ENCODE measurements around the gene LYRM7.
A peak's percentile ranks its signal among the peaks of the same experiment; 100 is the strongest.
"Not testable (repeated sequence)": the region's sequence is repeated elsewhere in the genome, so short reads cannot be mapped to it uniquely, and the experiment has no call there.

The LYRM7 gene

GRCh38 chr5:131170540-131171275 lies at the start of gene LYRM7:
Gene LYRM7, plus strand, starts transcription at chr5:131170944. Its CDS starts 77 bp downstream, at chr5:131171021.
- peak; percentile 99 for DNase-seq (ENCODE audit: low spot score)

GRCh38 chr5:131127244-131127643 lies 43.5 kb upstream of the LYRM7 start:
- not testable (repeated sequence) for DNase-seq (ENCODE audit: low spot score)

GRCh38 chr5:131129306-131129705 lies 41.4 kb upstream of the LYRM7 start:
- DNase-seq (ENCODE audit: low spot score), result no peak

GRCh38 chr5:131133091-131133490 lies 37.7 kb upstream of the LYRM7 start:
- not testable (repeated sequence) for DNase-seq (ENCODE audit: low spot score)

- not testable (repeated sequence) for DNase-seq (ENCODE audit: low spot score)
Measured at GRCh38 chr5:131138406-131138805, 32.3 kb upstream of the LYRM7 start.

- DNase-seq (ENCODE audit: low spot score), result no peak
Measured at GRCh38 chr5:131139321-131139720, 31.4 kb upstream of the LYRM7 start.

- no peak for DNase-seq (ENCODE audit: low spot score)
Measured at GRCh38 chr5:131142970-131143617, 27.6 kb upstream of the LYRM7 start.

GRCh38 chr5:131147258-131147657 lies 23.5 kb upstream of the LYRM7 start:
- DNase-seq (ENCODE audit: low spot score), result no peak

GRCh38 chr5:131148835-131149234 lies 21.9 kb upstream of the LYRM7 start:
- DNase-seq (ENCODE audit: low spot score), result no peak

GRCh38 chr5:131150408-131150807 lies 20.3 kb upstream of the LYRM7 start:
- no peak for DNase-seq (ENCODE audit: low spot score)

- no peak for DNase-seq (ENCODE audit: low spot score)
Measured at GRCh38 chr5:131151216-131151615, 19.5 kb upstream of the LYRM7 start.

GRCh38 chr5:131156385-131156784 lies 14.4 kb upstream of the LYRM7 start:
- DNase-seq (ENCODE audit: low spot score), result no peak

GRCh38 chr5:131156957-131157356 lies 13.8 kb upstream of the LYRM7 start:
- DNase-seq (ENCODE audit: low spot score), result no peak

GRCh38 chr5:131160134-131160533 lies 10.6 kb upstream of the LYRM7 start:
- DNase-seq (ENCODE audit: low spot score), result no peak

GRCh38 chr5:131163276-131164119 lies 7.2 kb upstream of the LYRM7 start:
- peak; percentile 58 for DNase-seq (ENCODE audit: low spot score)

- peak; percentile 71 for DNase-seq (ENCODE audit: low spot score)
Measured at GRCh38 chr5:131164191-131165118, 6.3 kb upstream of the LYRM7 start.

- DNase-seq (ENCODE audit: low spot score), result peak; percentile 91
Measured at GRCh38 chr5:131165119-131165727, 5.5 kb upstream of the LYRM7 start, which contains the start of gene HINT1. Gene HINT1, minus strand, starts transcription at chr5:131165256. Its CDS starts 51 bp downstream, at chr5:131165205.

- no peak for DNase-seq (ENCODE audit: low spot score)
Measured at GRCh38 chr5:131167615-131168014, 3.1 kb upstream of the LYRM7 start.

- no peak for DNase-seq (ENCODE audit: low spot score)
Measured at GRCh38 chr5:131169810-131170539, 769 bp upstream of the LYRM7 start.

- no peak for DNase-seq (ENCODE audit: low spot score)
Measured at GRCh38 chr5:131171276-131171810, 599 bp downstream of the LYRM7 start.

All from hematopoietic multipotent progenitor cell treated with erythropoietin and hydrocortisone succinate and interleukin-3 and kit ligand, for 15 days (in vitro differentiated cells).